Measurements from ENCODE around the gene EHMT2. TPM values are rescaled to one million over a fixed set of nuclear protein-coding genes. Genes with fewer than 3 reads are reported as not detected.

EHMT2 gene
- total and polyA plus RNA-seq, 2 donors (not counting 1 experiment from before 2014, with no cell fraction given): 22.0 to 60.1 TPM

GRCh38 chr6:31899882-31900722 lies 2.6 kb upstream of the EHMT2 start:
- TF ChIP-seq EZH2 (IDR thresholded peaks at IDR 0.05; ENCODE audit: low read length, missing control alignments) (no peak), CTCF (conservative IDR thresholded peaks at IDR 0.05 in 1 of 2, IDR thresholded peaks at IDR 0.05 in 1 of 2; ENCODE audit: low read depth in 1 of 2, low read length in 2 of 2) (no peak)

GRCh38 chr6:31899215-31899614 lies 1.7 kb upstream of the EHMT2 start:
- H3K4me2 ChIP-seq (ENCODE audit: extremely low read depth, insufficient read depth, low read length): no peak overlapping the region
- peaks cover 9% of the 10 kb centered on the region for H3K79me2 ChIP-seq (ENCODE audit: control insufficient read depth, insufficient read depth, low read length)
- peaks cover 1% of the 10 kb centered on the region for H3K36me3 ChIP-seq (ENCODE audit: control insufficient read depth, insufficient read depth, low read length)
- H2AFZ ChIP-seq (ENCODE audit: low read length): no peak overlapping the region
- no peak overlapping the region for H3K27ac ChIP-seq (ENCODE audit: insufficient read depth, low read length)
- no peak for TF ChIP-seq CTCF (conservative IDR thresholded peaks at IDR 0.05 in 1 of 2, IDR thresholded peaks at IDR 0.05 in 1 of 2; ENCODE audit: low read depth in 1 of 2, low read length in 2 of 2)
- no peak for TF ChIP-seq EZH2 (IDR thresholded peaks at IDR 0.05; ENCODE audit: low read length, missing control alignments)
- no peak for DNase-seq (ENCODE audit: low read depth in 2 of 2)
- H3K9me3 ChIP-seq (ENCODE audit: control insufficient read depth, insufficient read depth, low read depth, low read length): no peaks in the 10 kb centered on the region
- H3K9ac ChIP-seq (ENCODE audit: insufficient read depth, low read length): no peak overlapping the region
- no peaks in the 10 kb centered on the region for H3K27me3 ChIP-seq (ENCODE audit: control insufficient read depth, insufficient read depth, low read length)
- H4K20me1 ChIP-seq (ENCODE audit: control insufficient read depth, extremely low read depth, insufficient read depth, low read length): no peaks in the 10 kb centered on the region
- peaks cover 13% of the 10 kb centered on the region for H3K4me1 ChIP-seq (ENCODE audit: control insufficient read depth, extremely low read depth, insufficient read depth, low read length)
- no peak overlapping the region for H3K4me3 ChIP-seq (replicated peaks in 1 of 4; ENCODE audit: control extremely low read depth in 1 of 4, insufficient read depth in 1 of 4, low read depth in 3 of 4, low read length in 4 of 4)

More at GRCh38 chr6:31899882-31900722, 2.6 kb upstream of the EHMT2 start:
- H4K20me1 ChIP-seq (ENCODE audit: control insufficient read depth, extremely low read depth, insufficient read depth, low read length): no peaks in the 10 kb centered on the region
- H3K9ac ChIP-seq (ENCODE audit: insufficient read depth, low read length): no peak overlapping the region
- H2AFZ ChIP-seq (ENCODE audit: low read length): no peak overlapping the region
- H3K4me3 ChIP-seq (replicated peaks in 1 of 4; ENCODE audit: control extremely low read depth in 1 of 4, insufficient read depth in 1 of 4, low read depth in 3 of 4, low read length in 4 of 4): no peak overlapping the region
- no peaks in the 10 kb centered on the region for H3K9me3 ChIP-seq (ENCODE audit: control insufficient read depth, insufficient read depth, low read depth, low read length)
- H3K4me1 ChIP-seq (ENCODE audit: control insufficient read depth, extremely low read depth, insufficient read depth, low read length): peaks cover 13% of the 10 kb centered on the region
- H3K27ac ChIP-seq (ENCODE audit: insufficient read depth, low read length): no peak overlapping the region
- no peak overlapping the region for H3K4me2 ChIP-seq (ENCODE audit: extremely low read depth, insufficient read depth, low read length)
- no peak for DNase-seq (ENCODE audit: low read depth in 2 of 2)
- peaks cover 1% of the 10 kb centered on the region for H3K36me3 ChIP-seq (ENCODE audit: control insufficient read depth, insufficient read depth, low read length)
- H3K27me3 ChIP-seq (ENCODE audit: control insufficient read depth, insufficient read depth, low read length): no peaks in the 10 kb centered on the region
- peaks cover 9% of the 10 kb centered on the region for H3K79me2 ChIP-seq (ENCODE audit: control insufficient read depth, insufficient read depth, low read length)

GRCh38 chr6:31898383-31899011 lies 999 bp upstream of the EHMT2 start:
- H3K36me3 ChIP-seq (ENCODE audit: control insufficient read depth, insufficient read depth, low read length): peaks cover 1% of the 10 kb centered on the region
- peak overlapping the region; percentile 79 to 97 (median 91) for H3K4me3 ChIP-seq (replicated peaks in 1 of 4; ENCODE audit: control extremely low read depth in 1 of 4, insufficient read depth in 1 of 4, low read depth in 3 of 4, low read length in 4 of 4)
- DNase-seq (ENCODE audit: low read depth in 2 of 2): peak; percentile 47
- peaks cover 9% of the 10 kb centered on the region for H3K79me2 ChIP-seq (ENCODE audit: control insufficient read depth, insufficient read depth, low read length)
- H3K27ac ChIP-seq (ENCODE audit: insufficient read depth, low read length): no peak overlapping the region
- no peaks in the 10 kb centered on the region for H3K27me3 ChIP-seq (ENCODE audit: control insufficient read depth, insufficient read depth, low read length)
- no peak overlapping the region for H3K9ac ChIP-seq (ENCODE audit: insufficient read depth, low read length)
- peaks cover 13% of the 10 kb centered on the region for H3K4me1 ChIP-seq (ENCODE audit: control insufficient read depth, extremely low read depth, insufficient read depth, low read length)
- peak overlapping the region; percentile 97 for H3K4me2 ChIP-seq (ENCODE audit: extremely low read depth, insufficient read depth, low read length)
- no peaks in the 10 kb centered on the region for H3K9me3 ChIP-seq (ENCODE audit: control insufficient read depth, insufficient read depth, low read depth, low read length)
- H4K20me1 ChIP-seq (ENCODE audit: control insufficient read depth, extremely low read depth, insufficient read depth, low read length): no peaks in the 10 kb centered on the region
- no peak overlapping the region for H2AFZ ChIP-seq (ENCODE audit: low read length)
- TF ChIP-seq CTCF (conservative IDR thresholded peaks at IDR 0.05 in 1 of 2, IDR thresholded peaks at IDR 0.05 in 1 of 2; ENCODE audit: low read depth in 1 of 2, low read length in 2 of 2) (no peak), EZH2 (IDR thresholded peaks at IDR 0.05; ENCODE audit: low read length, missing control alignments) (no peak)
